Liver (tissue), 9 donors: ENCODE results near the gene GPX3. TPM values are rescaled to one million over a fixed set of nuclear protein-coding genes. Genes with fewer than 3 reads are reported as not detected.
A peak's percentile ranks its signal among the peaks of the same experiment; 100 is the strongest.

Experiments
- DNase-seq: peaks from one replicate; pipeline ENCODE4 v3.0.0-alpha.2; 2017; ENCODE audit warnings: low spot score
- H3K27ac ChIP-seq, 2 donors: one replicate each; pipeline ENCODE4 v1.7.0; 2013; ENCODE audit warnings: inconsistent platforms in 2 of 2, low read length in 2 of 2, control low read depth in 1 of 2, low read depth in 1 of 2, mild to moderate bottlenecking in 1 of 2
- H3K27me3 ChIP-seq, 4 donors: one replicate each; pipeline versions ENCODE4 v1.6.1 to v1.7.0; 2013; ENCODE audit warnings: low read length in 3 of 4, inconsistent platforms in 1 of 4, mild to moderate bottlenecking in 1 of 4, moderate library complexity in 1 of 4; ENCODE audit not compliant: control insufficient read depth in 4 of 4, insufficient read depth in 4 of 4
- H3K36me3 ChIP-seq, 4 donors: one replicate each; pipeline versions ENCODE4 v1.6.1 to v1.7.0; 2013; ENCODE audit warnings: low read length in 3 of 4, mild to moderate bottlenecking in 3 of 4, low read depth in 1 of 4, moderate library complexity in 1 of 4; ENCODE audit not compliant: control insufficient read depth in 4 of 4, insufficient read depth in 3 of 4
- H3K4me1 ChIP-seq, 4 donors: one replicate each; pipeline versions ENCODE4 v1.6.1 to v1.7.0; 2013; ENCODE audit warnings: low read length in 3 of 4, mild to moderate bottlenecking in 3 of 4, moderate library complexity in 1 of 4; ENCODE audit not compliant: control insufficient read depth in 4 of 4, insufficient read depth in 4 of 4
- H3K4me3 ChIP-seq, 3 donors: one replicate each; pipeline versions ENCODE4 v1.6.1 to v1.7.0; 2013; ENCODE audit warnings: low read length in 3 of 3, control low read depth in 1 of 3, low read depth in 1 of 3, mild to moderate bottlenecking in 1 of 3
- H3K9ac ChIP-seq, 2 donors: one replicate each; pipeline ENCODE4 v1.7.0; 2013; ENCODE audit warnings: low read length in 2 of 2, mild to moderate bottlenecking in 2 of 2, moderate library complexity in 2 of 2, control low read depth in 1 of 2, low read depth in 1 of 2
- H3K9me3 ChIP-seq, 4 donors: one replicate each; pipeline versions ENCODE4 v1.6.1 to v1.7.0; 2013; ENCODE audit warnings: low read length in 3 of 4; ENCODE audit not compliant: control insufficient read depth in 4 of 4
- EGR1 ChIP-seq, 2 donors: IDR thresholded peaks; 2 replicates each; pipeline ENCODE4 v1.6.1; 2016 to 2018; ENCODE audit warnings: antibody characterized with exemption in 2 of 2, low read depth in 2 of 2
- FOXA1 ChIP-seq: IDR thresholded peaks from 2 replicates; pipeline ENCODE4 v1.6.1; 2016; ENCODE audit warnings: antibody characterized with exemption
- FOXA2 ChIP-seq: IDR thresholded peaks from 2 replicates; pipeline ENCODE4 v1.6.1; 2016; ENCODE audit warnings: antibody characterized with exemption
- GABPA ChIP-seq, 2 donors: IDR thresholded peaks in 1 of 2; conservative IDR thresholded peaks in 1 of 2; 2 replicates each; pipeline ENCODE4 v1.6.1; 2016; ENCODE audit warnings: antibody characterized with exemption in 2 of 2, mild to moderate bottlenecking in 1 of 2, moderate library complexity in 1 of 2
- HNF4A ChIP-seq, 2 donors: conservative IDR thresholded peaks; 2 replicates each; pipeline ENCODE4 v1.6.1; 2016; ENCODE audit warnings: antibody characterized with exemption in 2 of 2, mild to moderate bottlenecking in 2 of 2
- HNF4G ChIP-seq: IDR thresholded peaks from 2 replicates; pipeline ENCODE4 v1.6.1; 2016; ENCODE audit warnings: antibody characterized with exemption
- JUND ChIP-seq, 2 donors: IDR thresholded peaks; 2 replicates each; pipeline ENCODE4 v1.6.1; 2016; ENCODE audit warnings: antibody characterized with exemption in 2 of 2
- MAX ChIP-seq: IDR thresholded peaks from 2 replicates; pipeline ENCODE4 v1.6.1; 2016; ENCODE audit warnings: antibody characterized with exemption
- NR2F2 ChIP-seq: IDR thresholded peaks from 2 replicates; pipeline ENCODE4 v1.6.1; 2016; ENCODE audit warnings: antibody characterized with exemption
- RAD21 ChIP-seq, 2 donors: IDR thresholded peaks; 2 replicates each; pipeline ENCODE4 v1.6.1; 2016; ENCODE audit warnings: antibody characterized with exemption in 2 of 2, mild to moderate bottlenecking in 2 of 2
- REST ChIP-seq: IDR thresholded peaks from 2 replicates; pipeline ENCODE4 v1.6.1; 2016; ENCODE audit warnings: antibody characterized with exemption, mild to moderate bottlenecking
- RXRA ChIP-seq, 2 donors: IDR thresholded peaks; 2 replicates each; pipeline ENCODE4 v1.6.1; 2017 to 2018; ENCODE audit warnings: antibody characterized with exemption in 2 of 2, mild to moderate bottlenecking in 1 of 2
- SP1 ChIP-seq: IDR thresholded peaks from 2 replicates; pipeline ENCODE4 v1.6.1; 2018; ENCODE audit warnings: antibody characterized with exemption, mild to moderate bottlenecking
- TAF1 ChIP-seq: conservative IDR thresholded peaks from 2 replicates; pipeline ENCODE4 v1.6.1; 2016; ENCODE audit warnings: antibody characterized with exemption, mild to moderate bottlenecking
- YY1 ChIP-seq: IDR thresholded peaks from 2 replicates; pipeline ENCODE4 v1.6.1; 2016; ENCODE audit warnings: antibody characterized with exemption, mild to moderate bottlenecking
- ZBTB33 ChIP-seq: IDR thresholded peaks from 2 replicates; pipeline ENCODE4 v1.6.1; 2016; ENCODE audit warnings: antibody characterized with exemption
- WGBS: extraction: QIAGEN DNeasy Blood & Tissue Kit; methylation state at CpG from one replicate; pipeline ENCODE4 v1.1.7; 2013; 5-methylcytosine and 5-hydroxymethylcytosine counted together
- polyA plus RNA-seq, 2 donors: library from polyadenylated mRNA; stranded (reverse) in 1 of 2; unstranded in 1 of 2; fragments of 200-250 nt in 1 of 2; fragments of >200 nt in 1 of 2; fragmentation: Nextera tagmentation in 1 of 2; extraction: Ambion mirVana in 1 of 2; gene quantifications; one replicate each; pipeline versions ENCODE4 v1.2.1 to v1.2.3, GENCODE V29; 2013 to 2015
- total RNA-seq, 2 donors: library from RNA; depleted of rRNA; stranded (reverse); fragments of >200 nt; gene quantifications; one replicate each; pipeline ENCODE4 v1.2.3, GENCODE V29; 2014
- TF ChIP-seq, protein P1 (sequence below): fragments of 150-350 bp; IDR thresholded peaks from 2 replicates; pipeline ENCODE4 v1.5.1; 2017; ENCODE audit warnings: improper control_type of control experiment, low read depth, low read length; ENCODE audit not compliant: missing input control
- TF ChIP-seq, protein P2 (sequence below): IDR thresholded peaks from 2 replicates; pipeline ENCODE4 v1.6.1; 2016; ENCODE audit warnings: antibody characterized with exemption
- donor health status: healthy.
- donor health status: healthy.
- donor health status: healthy.
- donor health status: healthy.
- donor health status: healthy.

GPX3 gene
- total RNA-seq = 100 to 1,000 TPM in 1 of 2 donors, 10 to 100 TPM in 1; 72.9 to 156 TPM
- polyA plus RNA-seq = 100 to 1,000 TPM; 318 to 878 TPM

- Histone ChIP-seq H3K4me1 (peaks cover 16 to 65% (median 46%) of the 10 kb centered on the region in 4 donors), H3K27ac (peak within 1 kb of the TSS; percentile 83 to 89), H3K27me3 (no peaks in the 10 kb centered on the region), H3K4me3 (peak within 1 kb of the TSS; percentile 72 to 90 (median 79)), H3K9me3 (no peaks in the 10 kb centered on the region), H3K9ac (peak within 1 kb of the TSS; percentile 81 to 92), H3K36me3 (peaks cover 0 to 9% (median 7%) of the 10 kb centered on the region in 4 donors)
- TF ChIP-seq RXRA (IDR thresholded peaks at IDR 0.05) (peak; percentile 79 to 88), GABPA (IDR thresholded peaks at IDR 0.05 in 1 of 2, conservative IDR thresholded peaks at IDR 0.05 in 1 of 2) (no peak), TAF1 (peak; percentile 96), FOXA1 (no peak), EGR1 (IDR thresholded peaks at IDR 0.05; ENCODE audit: low read depth in 2 of 2) (no peak), HNF4A (conservative IDR thresholded peaks at IDR 0.05) (peak; percentile 77 to 84), REST (peak; percentile 92), FOXA2 (peak; percentile 43), JUND (IDR thresholded peaks at IDR 0.05) (peak in 1 of 2 donors; percentile 58), SP1 (peak; percentile 86), NR2F2 (peak; percentile 34), RAD21 (IDR thresholded peaks at IDR 0.05) (peak; percentile 24 to 45), MAX (peak; percentile 84), HNF4G (peak; percentile 43), YY1 (peak; percentile 95), ZBTB33 (peak; percentile 73)
- TF ChIP-seq, protein P1, sequence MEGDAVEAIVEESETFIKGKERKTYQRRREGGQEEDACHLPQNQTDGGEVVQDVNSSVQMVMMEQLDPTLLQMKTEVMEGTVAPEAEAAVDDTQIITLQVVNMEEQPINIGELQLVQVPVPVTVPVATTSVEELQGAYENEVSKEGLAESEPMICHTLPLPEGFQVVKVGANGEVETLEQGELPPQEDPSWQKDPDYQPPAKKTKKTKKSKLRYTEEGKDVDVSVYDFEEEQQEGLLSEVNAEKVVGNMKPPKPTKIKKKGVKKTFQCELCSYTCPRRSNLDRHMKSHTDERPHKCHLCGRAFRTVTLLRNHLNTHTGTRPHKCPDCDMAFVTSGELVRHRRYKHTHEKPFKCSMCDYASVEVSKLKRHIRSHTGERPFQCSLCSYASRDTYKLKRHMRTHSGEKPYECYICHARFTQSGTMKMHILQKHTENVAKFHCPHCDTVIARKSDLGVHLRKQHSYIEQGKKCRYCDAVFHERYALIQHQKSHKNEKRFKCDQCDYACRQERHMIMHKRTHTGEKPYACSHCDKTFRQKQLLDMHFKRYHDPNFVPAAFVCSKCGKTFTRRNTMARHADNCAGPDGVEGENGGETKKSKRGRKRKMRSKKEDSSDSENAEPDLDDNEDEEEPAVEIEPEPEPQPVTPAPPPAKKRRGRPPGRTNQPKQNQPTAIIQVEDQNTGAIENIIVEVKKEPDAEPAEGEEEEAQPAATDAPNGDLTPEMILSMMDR = no peak
- TF ChIP-seq, protein P2, sequence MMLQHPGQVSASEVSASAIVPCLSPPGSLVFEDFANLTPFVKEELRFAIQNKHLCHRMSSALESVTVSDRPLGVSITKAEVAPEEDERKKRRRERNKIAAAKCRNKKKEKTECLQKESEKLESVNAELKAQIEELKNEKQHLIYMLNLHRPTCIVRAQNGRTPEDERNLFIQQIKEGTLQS = no peak
- WGBS = under 1% methylated on average over 54 of the region's 54 CpGs
- DNase-seq = peak; percentile 82
Measured at GRCh38 chr5:151020304-151021110, at the start of gene GPX3. GPX3 (plus strand) TSS chr5:151020591; CDS start chr5:151020655, 64 bp downstream.
